ENCODE measurements around the gene ALK. TPM values are rescaled to one million over a fixed set of nuclear protein-coding genes. Genes with fewer than 3 reads are reported as not detected.

The ALK gene
- total RNA-seq, 4 donors from 2014 or later: 0.06 to 4.1 TPM; not detected in 2

DNA sequence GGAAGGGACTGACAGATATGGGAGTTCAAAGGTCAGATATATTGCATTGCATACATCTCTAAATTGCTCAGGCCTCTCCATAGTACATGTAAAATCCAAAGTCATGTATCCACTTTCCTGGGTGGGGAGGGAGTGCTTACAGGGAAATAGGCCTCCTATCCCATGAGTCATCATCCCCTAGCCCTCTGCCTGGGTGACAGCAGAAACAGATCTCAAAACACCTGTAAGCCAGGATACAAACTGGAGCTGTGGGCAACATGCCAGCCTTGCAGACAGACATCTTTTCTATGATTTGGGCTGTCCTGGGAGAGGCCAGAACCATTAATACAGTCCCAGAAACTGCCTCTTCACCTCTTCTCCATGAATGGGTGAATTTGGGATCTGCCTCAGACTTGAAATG, 4.8 kb downstream of the ALK start:
- no peak for DNase-seq
- Histone ChIP-seq H3K4me3 (no peak overlapping the region), H3K4me1 (peaks cover 0 to 7% of the 10 kb centered on the region in 2 donors), H3K27me3 (no peaks in the 10 kb centered on the region), H3K9me3 (no peaks in the 10 kb centered on the region), H3K27ac (no peak overlapping the region), H3K36me3 (no peaks in the 10 kb centered on the region)
- intact Hi-C loops (cut with DNase I; ENCODE audit: low total_unique reads): no loop called here
- TF ChIP-seq, protein P1, sequence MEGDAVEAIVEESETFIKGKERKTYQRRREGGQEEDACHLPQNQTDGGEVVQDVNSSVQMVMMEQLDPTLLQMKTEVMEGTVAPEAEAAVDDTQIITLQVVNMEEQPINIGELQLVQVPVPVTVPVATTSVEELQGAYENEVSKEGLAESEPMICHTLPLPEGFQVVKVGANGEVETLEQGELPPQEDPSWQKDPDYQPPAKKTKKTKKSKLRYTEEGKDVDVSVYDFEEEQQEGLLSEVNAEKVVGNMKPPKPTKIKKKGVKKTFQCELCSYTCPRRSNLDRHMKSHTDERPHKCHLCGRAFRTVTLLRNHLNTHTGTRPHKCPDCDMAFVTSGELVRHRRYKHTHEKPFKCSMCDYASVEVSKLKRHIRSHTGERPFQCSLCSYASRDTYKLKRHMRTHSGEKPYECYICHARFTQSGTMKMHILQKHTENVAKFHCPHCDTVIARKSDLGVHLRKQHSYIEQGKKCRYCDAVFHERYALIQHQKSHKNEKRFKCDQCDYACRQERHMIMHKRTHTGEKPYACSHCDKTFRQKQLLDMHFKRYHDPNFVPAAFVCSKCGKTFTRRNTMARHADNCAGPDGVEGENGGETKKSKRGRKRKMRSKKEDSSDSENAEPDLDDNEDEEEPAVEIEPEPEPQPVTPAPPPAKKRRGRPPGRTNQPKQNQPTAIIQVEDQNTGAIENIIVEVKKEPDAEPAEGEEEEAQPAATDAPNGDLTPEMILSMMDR (IDR thresholded peaks at IDR 0.05): no peak
- TF ChIP-seq POLR2A (IDR thresholded peaks at IDR 0.05): no peak

DNA sequence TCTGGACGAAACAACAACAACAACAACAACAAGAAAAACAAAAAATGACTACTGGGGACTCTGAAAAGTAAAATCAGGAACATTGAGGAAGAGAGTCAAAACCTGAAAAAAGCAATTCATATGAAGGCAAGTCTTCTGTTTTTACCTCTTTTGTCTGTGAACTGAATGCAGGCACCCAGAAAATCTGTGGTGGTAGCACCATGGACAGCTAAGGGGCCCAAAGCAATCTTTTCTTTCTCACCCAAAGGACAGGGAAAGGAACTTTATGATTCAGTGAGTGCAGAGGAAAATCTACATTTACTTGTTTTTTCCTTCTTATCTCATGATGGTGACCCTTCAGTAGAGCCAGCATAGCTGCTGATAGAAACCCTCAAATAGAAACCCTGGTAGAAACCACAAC, 10.4 kb downstream of the ALK start:
- intact Hi-C loops (cut with DNase I; ENCODE audit: low total_unique reads): no loop called here
- TF ChIP-seq, protein P1 (IDR thresholded peaks at IDR 0.05): no peak
- no peak for TF ChIP-seq POLR2A (IDR thresholded peaks at IDR 0.05)
- no peaks in the 10 kb centered on the region for H3K36me3 ChIP-seq
- no peak for DNase-seq
- no peak overlapping the region for H3K4me3 ChIP-seq
- H3K4me1 ChIP-seq: no peaks in the 10 kb centered on the region
- no peaks in the 10 kb centered on the region for H3K9me3 ChIP-seq
- no peak overlapping the region for H3K27ac ChIP-seq
- H3K27me3 ChIP-seq: no peaks in the 10 kb centered on the region

DNA sequence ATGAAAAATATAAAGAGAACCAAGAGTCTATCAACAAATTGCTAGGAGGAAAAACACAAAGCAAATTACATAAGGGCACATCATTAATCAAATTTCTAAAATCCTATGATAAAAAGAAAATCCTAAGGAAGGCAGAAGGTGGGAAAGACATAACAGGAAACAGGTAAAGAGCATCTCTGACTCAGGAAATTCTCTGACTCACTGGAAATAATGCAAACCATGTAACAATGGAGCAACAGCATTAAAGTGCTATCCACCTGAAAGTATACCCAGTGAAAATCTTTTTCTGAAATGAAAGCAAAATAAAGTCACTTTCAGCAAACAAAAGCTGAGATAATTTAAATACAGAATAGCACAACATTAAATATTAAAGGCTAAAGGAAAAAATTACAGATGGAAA, 10.9 kb downstream of the ALK start:
- Histone ChIP-seq H3K4me3 (no peak overlapping the region), H3K27ac (no peak overlapping the region), H3K36me3 (no peaks in the 10 kb centered on the region), H3K27me3 (no peaks in the 10 kb centered on the region), H3K9me3 (no peaks in the 10 kb centered on the region), H3K4me1 (no peaks in the 10 kb centered on the region)
- TF ChIP-seq, protein P1 (IDR thresholded peaks at IDR 0.05): no peak
- TF ChIP-seq POLR2A (IDR thresholded peaks at IDR 0.05): no peak
- no peak for DNase-seq
- intact Hi-C loops (cut with DNase I; ENCODE audit: low total_unique reads): no loop called here

DNA sequence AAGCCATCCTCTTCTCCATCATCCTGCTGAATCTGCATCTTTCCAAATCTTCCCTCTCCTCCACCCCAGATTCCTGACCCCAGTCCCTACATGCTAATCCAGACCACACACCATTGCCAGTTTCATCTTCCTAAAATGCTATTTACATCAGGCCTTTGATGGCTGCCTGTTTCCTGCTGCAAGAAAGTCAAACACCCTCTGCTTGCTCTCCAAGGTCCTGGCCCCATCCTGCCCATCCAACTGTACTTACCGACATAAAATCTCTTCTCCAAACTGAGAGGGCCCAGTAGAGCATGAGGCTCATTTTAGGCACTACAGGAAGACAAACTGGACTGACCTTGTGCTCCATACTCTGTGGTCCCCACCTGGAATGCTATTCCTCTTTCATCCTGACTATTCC, 19.0 kb downstream of the ALK start:
- TF ChIP-seq POLR2A (IDR thresholded peaks at IDR 0.05): no peak
- TF ChIP-seq, protein P1 (IDR thresholded peaks at IDR 0.05): no peak
- intact Hi-C loops (cut with DNase I; ENCODE audit: low total_unique reads): no loop called here
- Histone ChIP-seq H3K4me1 (no peaks in the 10 kb centered on the region), H3K27ac (no peak overlapping the region), H3K9me3 (no peaks in the 10 kb centered on the region), H3K4me3 (no peak overlapping the region), H3K36me3 (no peaks in the 10 kb centered on the region), H3K27me3 (no peaks in the 10 kb centered on the region)
- no peak for DNase-seq

DNA sequence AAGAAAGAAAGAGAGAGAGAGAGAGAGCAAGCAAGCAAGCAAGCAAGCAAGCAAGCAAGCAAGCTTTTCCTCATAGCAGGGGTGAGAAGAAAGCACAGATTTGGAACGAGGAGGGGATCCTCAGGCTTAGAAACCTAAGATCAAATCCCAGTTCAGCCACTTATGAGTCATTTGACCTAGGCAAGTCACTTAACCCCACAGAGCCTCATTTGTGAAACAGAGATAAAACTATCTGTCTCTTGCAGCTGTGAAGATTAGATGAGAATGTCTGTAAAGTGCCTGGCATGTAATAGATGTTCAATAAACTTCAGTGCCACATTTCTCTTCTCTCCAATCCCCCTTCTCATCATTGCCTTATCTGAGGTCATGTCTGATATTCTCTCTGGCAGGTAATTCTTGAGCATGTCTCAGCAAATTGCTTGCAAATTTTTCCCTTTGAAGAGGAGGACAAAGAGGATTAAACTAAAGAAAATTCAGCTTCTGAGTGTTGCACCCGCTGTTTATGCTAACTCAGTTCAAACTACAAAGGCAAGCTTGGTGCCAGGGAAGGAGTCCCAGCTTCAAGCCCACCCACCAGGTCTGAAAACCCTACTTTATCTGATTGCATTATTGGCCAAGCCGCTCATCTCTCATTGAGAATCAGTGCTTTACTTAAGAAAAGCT, 20.3 kb downstream of the ALK start:
- H3K36me3 ChIP-seq: no peaks in the 10 kb centered on the region
- no peak for DNase-seq
- no peak overlapping the region for H3K27ac ChIP-seq
- H3K9me3 ChIP-seq: no peaks in the 10 kb centered on the region
- H3K4me1 ChIP-seq: no peaks in the 10 kb centered on the region
- H3K4me3 ChIP-seq: no peak overlapping the region
- intact Hi-C loops (cut with DNase I; ENCODE audit: low total_unique reads): no loop called here
- no peaks in the 10 kb centered on the region for H3K27me3 ChIP-seq
- TF ChIP-seq, protein P1 (IDR thresholded peaks at IDR 0.05): no peak
- TF ChIP-seq POLR2A (IDR thresholded peaks at IDR 0.05): no peak
